ENCODE measurements around the gene EIF4E. TPM values are rescaled to one million over a fixed set of nuclear protein-coding genes. Genes with fewer than 3 reads are reported as not detected.
"Not testable (repeated sequence)": the region's sequence is repeated elsewhere in the genome, so short reads cannot be mapped to it uniquely, and the experiment has no call there.

EIF4E gene
- total RNA-seq, 1 donor from 2014 or later: 61.0 TPM

DNA sequence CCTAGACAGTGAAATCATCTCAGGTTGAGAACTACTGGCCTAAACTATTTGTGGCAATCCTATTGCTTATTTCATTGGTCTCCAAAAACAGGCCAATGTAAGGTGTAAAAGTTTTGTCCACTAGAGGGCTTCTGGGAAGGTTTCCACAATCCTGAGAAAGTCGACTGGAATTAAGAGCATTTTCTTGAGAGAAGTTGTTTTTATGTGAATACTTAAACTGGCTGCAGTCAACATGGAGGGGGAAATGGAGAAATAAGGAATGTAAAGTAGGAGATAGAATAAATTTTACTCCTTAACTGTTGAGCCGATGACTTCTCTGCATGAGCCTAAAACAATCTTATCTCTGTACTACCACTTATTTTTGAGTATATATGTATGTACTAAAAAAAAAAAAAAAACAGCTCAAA, 11.0 kb upstream of the EIF4E start:
- H3K4me1 ChIP-seq: no peaks in the 10 kb centered on the region
- intact Hi-C loops (cut with DNase I): no loop called here
- peak; percentile 50 to 75 for ATAC-seq

DNA sequence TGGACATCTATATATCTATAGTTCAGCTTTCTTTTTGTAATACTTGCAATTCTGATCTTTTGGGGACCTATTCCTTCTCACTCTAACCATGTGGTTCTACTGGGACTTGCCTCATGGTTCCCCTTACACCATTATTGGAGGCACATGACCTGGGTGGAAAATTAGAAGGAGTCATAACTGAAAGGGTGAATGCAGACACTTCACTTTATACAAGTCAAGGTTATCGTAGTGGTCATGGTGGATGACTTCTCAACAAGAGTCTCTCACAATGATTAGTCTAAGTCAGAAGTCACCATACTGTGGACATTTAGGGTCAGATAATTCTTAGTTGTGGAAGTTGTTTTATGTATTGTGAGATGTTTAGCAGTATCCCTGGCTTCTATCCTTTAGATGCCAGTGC, 10.5 kb upstream of the EIF4E start:
- intact Hi-C loops (cut with DNase I): no loop called here
- Histone ChIP-seq H3K4me1 (no peaks in the 10 kb centered on the region), H3K27ac (no peak overlapping the region), H3K9me3 (no peaks in the 10 kb centered on the region), H3K36me3 (no peaks in the 10 kb centered on the region), H3K4me3 (no peak overlapping the region), H3K27me3 (ENCODE audit: low read depth) (no peaks in the 10 kb centered on the region)
- no peak for ATAC-seq
- TF ChIP-seq CTCF (IDR thresholded peaks at IDR 0.05): no peak
- DNase-seq: no peak

More for the DNA sequence above, 11.0 kb upstream of the EIF4E start:
- no peak for DNase-seq
- no peaks in the 10 kb centered on the region for H3K9me3 ChIP-seq
- no peak overlapping the region for H3K27ac ChIP-seq
- H3K36me3 ChIP-seq: no peaks in the 10 kb centered on the region
- TF ChIP-seq CTCF (IDR thresholded peaks at IDR 0.05): peak; percentile 67
- no peaks in the 10 kb centered on the region for H3K27me3 ChIP-seq (ENCODE audit: low read depth)
- H3K4me3 ChIP-seq: no peak overlapping the region

DNA sequence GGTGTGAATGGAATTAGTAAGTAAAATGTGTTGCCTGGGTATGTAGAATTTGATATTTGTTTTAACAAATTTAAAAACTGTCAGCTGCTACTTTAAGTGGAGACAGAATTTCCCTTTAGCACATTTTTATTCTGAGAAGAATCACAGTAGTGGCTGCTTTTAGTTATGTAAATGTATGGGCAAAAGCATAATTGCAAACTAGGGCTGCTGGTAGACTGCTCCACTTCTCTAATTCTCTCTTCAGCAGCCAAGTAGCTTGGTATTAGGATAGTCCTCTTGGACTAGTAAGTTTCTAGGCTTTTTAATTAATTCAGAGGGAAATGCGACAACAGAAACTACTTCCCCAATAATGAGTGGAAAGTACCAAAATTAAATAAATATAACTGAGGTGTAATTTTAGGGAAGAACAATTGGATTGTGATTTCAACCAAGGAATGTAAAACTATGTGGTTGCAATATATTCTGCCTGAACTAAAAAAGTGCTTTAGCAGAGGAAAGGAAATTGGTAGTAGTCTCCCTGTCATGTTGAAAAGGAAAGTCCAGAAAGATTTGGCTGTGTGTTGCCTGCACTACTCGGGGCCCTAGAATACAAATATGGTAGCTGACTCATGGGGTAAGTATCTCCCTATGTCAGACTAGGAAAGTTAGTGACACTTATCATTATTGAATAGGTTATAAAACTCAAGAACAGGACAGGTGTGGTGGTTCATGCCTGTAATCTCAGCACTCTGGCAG, 9.2 kb upstream of the EIF4E start:
- TF ChIP-seq CTCF (IDR thresholded peaks at IDR 0.05): no peak
- intact Hi-C loops (cut with DNase I): no loop called here
- Histone ChIP-seq H3K4me3 (no peak overlapping the region), H3K4me1 (no peaks in the 10 kb centered on the region), H3K27me3 (ENCODE audit: low read depth) (no peaks in the 10 kb centered on the region), H3K36me3 (no peaks in the 10 kb centered on the region), H3K27ac (no peak overlapping the region), H3K9me3 (no peaks in the 10 kb centered on the region)
- DNase-seq (no peak), ATAC-seq (peak in 1 of 2 donors; percentile 39)

- no peaks in the 10 kb centered on the region for H3K36me3 ChIP-seq
- H3K4me1 ChIP-seq: peaks cover 2% of the 10 kb centered on the region
- ATAC-seq (no peak), DNase-seq (no peak)
- intact Hi-C loops (cut with DNase I): no loop called here
- H3K27ac ChIP-seq: no peak overlapping the region
- no peak for TF ChIP-seq CTCF (IDR thresholded peaks at IDR 0.05)
- no peak overlapping the region for H3K4me3 ChIP-seq
- no peaks in the 10 kb centered on the region for H3K27me3 ChIP-seq (ENCODE audit: low read depth)
- H3K9me3 ChIP-seq: no peaks in the 10 kb centered on the region
Measured at GRCh38 chr4:98935633-98936032, 6.7 kb upstream of the EIF4E start.

DNA sequence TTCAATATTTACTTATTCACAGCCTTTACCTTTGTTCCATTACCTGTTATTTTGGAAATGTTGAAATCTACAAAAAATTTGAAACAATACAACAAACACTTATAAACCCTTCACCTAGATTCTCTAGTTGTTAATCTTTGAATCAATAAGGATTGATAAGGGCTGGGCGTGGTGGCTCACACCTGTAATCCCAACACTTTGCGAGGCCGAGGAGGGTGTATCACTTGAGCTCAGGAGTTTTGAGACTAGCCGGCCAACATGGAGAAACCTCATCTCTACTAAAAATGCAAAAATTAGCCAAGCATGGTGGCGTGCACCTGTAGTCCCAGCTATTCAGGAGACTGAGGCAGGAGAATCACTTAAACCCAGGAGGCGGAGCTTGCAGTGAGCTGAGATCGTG, 5.9 kb upstream of the EIF4E start:
- H3K27me3 ChIP-seq (ENCODE audit: low read depth); DNase-seq; H3K4me3 ChIP-seq; H3K36me3 ChIP-seq; H3K9me3 ChIP-seq; intact Hi-C loops (cut with DNase I); H3K27ac ChIP-seq: not testable (repeated sequence)
- H3K4me1 ChIP-seq: peaks cover 10% of the 10 kb centered on the region
- ATAC-seq: peak in 1 of 2 donors; percentile 34

DNA sequence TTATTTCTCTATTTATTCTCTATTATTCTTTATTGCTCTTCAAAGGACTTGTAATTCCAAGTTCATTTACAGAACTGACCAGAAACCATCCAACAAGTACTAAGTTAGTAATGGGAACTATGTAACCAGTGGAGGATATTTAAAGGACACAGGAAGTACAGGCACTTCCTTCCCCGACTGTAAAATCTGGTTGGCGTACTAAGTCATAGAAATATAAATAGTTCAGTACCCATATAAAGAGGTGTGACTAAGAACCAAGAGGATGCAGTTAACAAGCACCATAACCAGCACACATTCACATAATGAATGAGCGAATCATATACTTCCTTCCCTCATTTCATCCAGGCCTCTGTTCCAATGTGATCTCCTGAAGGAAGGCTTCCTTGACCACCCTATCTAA, 3.6 kb upstream of the EIF4E start:
- ATAC-seq: no peak
- no peak for TF ChIP-seq CTCF (IDR thresholded peaks at IDR 0.05)
- DNase-seq: no peak
- H3K4me3 ChIP-seq: no peak overlapping the region
- no peaks in the 10 kb centered on the region for H3K27me3 ChIP-seq (ENCODE audit: low read depth)
- no peaks in the 10 kb centered on the region for H3K36me3 ChIP-seq
- no peak overlapping the region for H3K27ac ChIP-seq
- H3K9me3 ChIP-seq: no peaks in the 10 kb centered on the region
- H3K4me1 ChIP-seq: peaks cover 16% of the 10 kb centered on the region
- intact Hi-C loops (cut with DNase I): no loop called here
